ENCODE results near the gene FAF1. TPM values are rescaled to one million over a fixed set of nuclear protein-coding genes. Genes with fewer than 3 reads are reported as not detected.

FAF1 gene
- total RNA-seq, 4 donors from 2014 or later: 25.1 to 74.6 (median 37.2) TPM

GRCh38 chr1:50416150-50416527, 543.9 kb downstream of the FAF1 start:
- H3K36me3 ChIP-seq: no peaks in the 10 kb centered on the region
- 8 to 11% methylated on average over 3 to 25 of the region's 25 CpGs for WGBS, 2 donors (ENCODE audit: low coverage in 1 of 2)
- in situ Hi-C loops (cut with MboI; ENCODE audit: low pct_ligation_motif_present in 1 of 4, low pct_unique_long_range_greater_than_20kb in 1 of 4, low sequenced_read_pairs in 3 of 4): no loop called here
- H3K27ac ChIP-seq: no peak overlapping the region
- H3K4me3 ChIP-seq: no peak overlapping the region
- no peaks in the 10 kb centered on the region for H3K9me3 ChIP-seq
- no peak for DNase-seq
- TF ChIP-seq EP300 (IDR thresholded peaks at IDR 0.05; ENCODE audit: low read depth) (no peak), CTCF (IDR thresholded peaks at IDR 0.05) (no peak), POLR2A (IDR thresholded peaks at IDR 0.05) (no peak), POLR2AphosphoS5 (IDR thresholded peaks at IDR 0.05) (no peak)
- H3K4me1 ChIP-seq: peaks cover 3 to 44% (median 22%) of the 10 kb centered on the region in 4 donors
- intact Hi-C loops (cut with DNase I; ENCODE audit: low total_unique reads): no loop called here
- peaks cover 98% of the 10 kb centered on the region for H3K27me3 ChIP-seq

- no peak for DNase-seq
- Histone ChIP-seq H3K36me3 (no peaks in the 10 kb centered on the region), H3K4me1 (peaks cover 3 to 38% (median 16%) of the 10 kb centered on the region in 4 donors), H3K4me3 (no peak overlapping the region), H3K27ac (no peak overlapping the region), H3K9me3 (no peaks in the 10 kb centered on the region), H3K27me3 (peaks cover 98% of the 10 kb centered on the region)
- in situ Hi-C loops (cut with MboI; ENCODE audit: low pct_ligation_motif_present in 1 of 4, low pct_unique_long_range_greater_than_20kb in 1 of 4, low sequenced_read_pairs in 3 of 4): no loop called here
- TF ChIP-seq POLR2AphosphoS5 (IDR thresholded peaks at IDR 0.05) (no peak), EP300 (IDR thresholded peaks at IDR 0.05; ENCODE audit: low read depth) (no peak), POLR2A (IDR thresholded peaks at IDR 0.05) (no peak), CTCF (IDR thresholded peaks at IDR 0.05) (no peak)
- 20% methylated on average over 23 of the region's 56 CpGs; no CpG with 5 or more reads in 1 of the 2 donors for WGBS, 2 donors (ENCODE audit: low coverage in 1 of 2)
- intact Hi-C loops (cut with DNase I; ENCODE audit: low total_unique reads): no loop called here
These were observed 544.6 kb downstream of the FAF1 start for GRCh38 chr1:50415235-50416149.

GRCh38 chr1:50414853-50415234, 545.2 kb downstream of the FAF1 start:
- DNase-seq: no peak
- intact Hi-C loops (cut with DNase I; ENCODE audit: low total_unique reads): no loop called here
- Histone ChIP-seq H3K9me3 (no peaks in the 10 kb centered on the region), H3K27ac (no peak overlapping the region), H3K27me3 (peaks cover 98% of the 10 kb centered on the region), H3K4me3 (no peak overlapping the region), H3K36me3 (no peaks in the 10 kb centered on the region), H3K4me1 (peaks cover 3 to 37% (median 16%) of the 10 kb centered on the region in 4 donors)
- no peak for TF ChIP-seq POLR2AphosphoS5 (IDR thresholded peaks at IDR 0.05)
- TF ChIP-seq EP300 (IDR thresholded peaks at IDR 0.05; ENCODE audit: low read depth): no peak
- no peak for TF ChIP-seq POLR2A (IDR thresholded peaks at IDR 0.05)
- no peak for TF ChIP-seq CTCF (IDR thresholded peaks at IDR 0.05)
- in situ Hi-C loops (cut with MboI; ENCODE audit: low pct_ligation_motif_present in 1 of 4, low pct_unique_long_range_greater_than_20kb in 1 of 4, low sequenced_read_pairs in 3 of 4): no loop called here
- whole genome bisulfite sequencing, 2 donors (ENCODE audit: low coverage in 1 of 2): 54% methylated on average over 7 of the region's 7 CpGs; no CpG with 5 or more reads in 1 of the 2 donors

GRCh38 chr1:50412813-50413476, 547.1 kb downstream of the FAF1 start:
- Histone ChIP-seq H3K27me3 (peaks cover 96% of the 10 kb centered on the region), H3K27ac (no peak overlapping the region), H3K4me3 (no peak overlapping the region), H3K9me3 (no peaks in the 10 kb centered on the region), H3K36me3 (no peaks in the 10 kb centered on the region), H3K4me1 (peaks cover 0 to 19% (median 3%) of the 10 kb centered on the region in 4 donors)
- in situ Hi-C loops (cut with MboI; ENCODE audit: low pct_ligation_motif_present in 1 of 4, low pct_unique_long_range_greater_than_20kb in 1 of 4, low sequenced_read_pairs in 3 of 4): no loop called here
- no peak for DNase-seq
- TF ChIP-seq POLR2A (IDR thresholded peaks at IDR 0.05): no peak
- TF ChIP-seq EP300 (IDR thresholded peaks at IDR 0.05; ENCODE audit: low read depth): no peak
- no peak for TF ChIP-seq POLR2AphosphoS5 (IDR thresholded peaks at IDR 0.05)
- intact Hi-C loops (cut with DNase I; ENCODE audit: low total_unique reads): no loop called here
- WGBS, 2 donors (ENCODE audit: low coverage in 1 of 2): 64 to 100% methylated on average over 1 of the region's 1 CpG

Measured in transverse colon (tissue), 4 donors.